Thyroid gland (tissue), 4 donors: ENCODE data around the gene PLAC1. TPM values are rescaled to one million over a fixed set of nuclear protein-coding genes. Genes with fewer than 3 reads are reported as not detected.

ENCODE experiments used
- DNase-seq, 2 donors: peaks; one replicate each; pipeline ENCODE4 v3.0.0-alpha.2; 2019
- H3K27ac ChIP-seq, 3 donors: fragments of 200-600 bp; sonication (generic); 1 replicate in 2 of 3; 2 replicates in 1 of 3; pipeline ENCODE4 v1.5.1; 2016 to 2019; ENCODE audit warnings: mild to moderate bottlenecking in 1 of 3, moderate library complexity in 1 of 3
- H3K27me3 ChIP-seq: fragments of 200-600 bp; sonication (generic); one replicate; pipeline ENCODE4 v1.5.1; 2019
- H3K36me3 ChIP-seq, 2 donors: fragments of 200-600 bp; sonication (generic); one replicate each; pipeline ENCODE4 v1.5.1; 2016 to 2019
- H3K4me1 ChIP-seq, 2 donors: fragments of 200-600 bp; sonication (generic); one replicate each; pipeline ENCODE4 v1.5.1; 2017 to 2019
- H3K4me3 ChIP-seq, 3 donors: fragments of 200-600 bp; sonication (generic); replicated peaks in 1 of 3; 1 replicate in 2 of 3; 2 replicates in 1 of 3; pipeline ENCODE4 v1.5.1; 2016; ENCODE audit warnings: mild to moderate bottlenecking in 1 of 3
- H3K9me3 ChIP-seq: fragments of 200-600 bp; sonication (generic); one replicate; pipeline ENCODE4 v1.5.1; 2017
- CTCF ChIP-seq, 6 experiments: fragments of 200-600 bp in 3 of 6; fragments of 450-650 bp in 3 of 6; sonication (generic) in 3 of 6; IDR thresholded peaks; one replicate each; pipeline ENCODE4 v1.5.1; 2016 to 2019; ENCODE audit warnings: antibody characterized with exemption in 6 of 6, mild to moderate bottlenecking in 2 of 6, inconsistent platforms in 1 of 6, moderate library complexity in 1 of 6
- POLR2A ChIP-seq, 2 donors: fragments of 450-650 bp; IDR thresholded peaks; one replicate each; pipeline ENCODE4 v1.6.1; 2017; ENCODE audit warnings: antibody characterized with exemption in 2 of 2, mild to moderate bottlenecking in 2 of 2, moderate library complexity in 1 of 2
- WGBS, 2 donors: methylation state at CpG; one replicate each; pipeline ENCODE4 v1.1.5; 2017; 5-methylcytosine and 5-hydroxymethylcytosine counted together
- intact Hi-C: fragments of 100-400 bp; cut with DNase I; formaldehyde crosslinking; loops from one replicate; pipeline ENCODE4 v1.15.1; 2023
- total RNA-seq, 4 donors: library from RNA; depleted of rRNA; stranded (reverse); fragments of >200 nt; gene quantifications; one replicate each; pipeline ENCODE4 v1.2.3, GENCODE V29; 2016

The PLAC1 gene
- total RNA-seq, 4 donors from 2014 or later: not detected

- WGBS, 2 donors: 71 to 82% methylated on average over 5 of the region's 5 CpGs
- TF ChIP-seq CTCF (IDR thresholded peaks at IDR 0.05) (no peak), POLR2A (IDR thresholded peaks at IDR 0.05) (no peak)
- no peak for DNase-seq
- Histone ChIP-seq H3K27me3 (no peaks in the 10 kb centered on the region), H3K9me3 (no peaks in the 10 kb centered on the region), H3K4me3 (no peak overlapping the region), H3K27ac (no peak overlapping the region), H3K36me3 (no peaks in the 10 kb centered on the region), H3K4me1 (no peaks in the 10 kb centered on the region)
- intact Hi-C loops: no loop called here
Observed at GRCh38 chrX:134679221-134679620, 20.9 kb upstream of the PLAC1 start.

GRCh38 chrX:134677332-134677731 lies 19.1 kb upstream of the PLAC1 start:
- Histone ChIP-seq H3K4me3 (no peak overlapping the region), H3K27ac (no peak overlapping the region), H3K9me3 (no peaks in the 10 kb centered on the region), H3K4me1 (no peaks in the 10 kb centered on the region), H3K36me3 (no peaks in the 10 kb centered on the region), H3K27me3 (no peaks in the 10 kb centered on the region)
- no peak for DNase-seq
- no peak for TF ChIP-seq POLR2A (IDR thresholded peaks at IDR 0.05)
- TF ChIP-seq CTCF (IDR thresholded peaks at IDR 0.05): no peak
- WGBS, 2 donors: 89 to 93% methylated on average over 4 of the region's 4 CpGs
- intact Hi-C loops: no loop called here

GRCh38 chrX:134676436-134676835 lies 18.2 kb upstream of the PLAC1 start:
- no peaks in the 10 kb centered on the region for H3K9me3 ChIP-seq
- no peak overlapping the region for H3K27ac ChIP-seq
- no peaks in the 10 kb centered on the region for H3K36me3 ChIP-seq
- H3K27me3 ChIP-seq: no peaks in the 10 kb centered on the region
- TF ChIP-seq POLR2A (IDR thresholded peaks at IDR 0.05): no peak
- H3K4me3 ChIP-seq: no peak overlapping the region
- H3K4me1 ChIP-seq: no peaks in the 10 kb centered on the region
- WGBS, 2 donors: 80 to 96% methylated on average over 1 to 2 of the region's 2 CpGs
- no peak for DNase-seq
- intact Hi-C loops: no loop called here

GRCh38 chrX:134673123-134673522 lies 14.9 kb upstream of the PLAC1 start:
- TF ChIP-seq POLR2A (IDR thresholded peaks at IDR 0.05) (no peak), CTCF (IDR thresholded peaks at IDR 0.05) (no peak)
- no peaks in the 10 kb centered on the region for H3K9me3 ChIP-seq
- intact Hi-C loops: no loop called here
- no peak overlapping the region for H3K4me3 ChIP-seq
- DNase-seq: no peak
- H3K27ac ChIP-seq: no peak overlapping the region
- H3K27me3 ChIP-seq: no peaks in the 10 kb centered on the region
- no peaks in the 10 kb centered on the region for H3K4me1 ChIP-seq
- no peaks in the 10 kb centered on the region for H3K36me3 ChIP-seq

- Histone ChIP-seq H3K27ac (no peak overlapping the region), H3K36me3 (no peaks in the 10 kb centered on the region), H3K9me3 (no peaks in the 10 kb centered on the region), H3K27me3 (no peaks in the 10 kb centered on the region), H3K4me1 (no peaks in the 10 kb centered on the region), H3K4me3 (no peak overlapping the region)
- no peak for TF ChIP-seq POLR2A (IDR thresholded peaks at IDR 0.05)
- no peak for TF ChIP-seq CTCF (IDR thresholded peaks at IDR 0.05)
- intact Hi-C loops: no loop called here
- DNase-seq: no peak
- 84 to 86% methylated on average over 4 of the region's 4 CpGs for WGBS, 2 donors
Observed at GRCh38 chrX:134672101-134672500, 13.8 kb upstream of the PLAC1 start.

GRCh38 chrX:134671294-134671693 lies 13.0 kb upstream of the PLAC1 start:
- intact Hi-C loops: no loop called here
- TF ChIP-seq CTCF (IDR thresholded peaks at IDR 0.05) (no peak), POLR2A (IDR thresholded peaks at IDR 0.05) (no peak)
- H3K27ac ChIP-seq: no peak overlapping the region

More at GRCh38 chrX:134671294-134671693, 13.0 kb upstream of the PLAC1 start:
- no peaks in the 10 kb centered on the region for H3K36me3 ChIP-seq
- no peaks in the 10 kb centered on the region for H3K4me1 ChIP-seq
- 72 to 76% methylated on average over 6 of the region's 6 CpGs for WGBS, 2 donors
- H3K4me3 ChIP-seq: no peak overlapping the region
- no peak for DNase-seq
- no peaks in the 10 kb centered on the region for H3K27me3 ChIP-seq
- no peaks in the 10 kb centered on the region for H3K9me3 ChIP-seq
